Measurements from ENCODE around the gene BSCL2.
A peak's percentile ranks its signal among the peaks of the same experiment; 100 is the strongest.
"Not testable (repeated sequence)": the region's sequence is repeated elsewhere in the genome, so short reads cannot be mapped to it uniquely, and the experiment has no call there.

Gene BSCL2

GRCh38 chr11:62719302-62719978 lies 12.2 kb upstream of the BSCL2 start:
- DNase-seq (ENCODE audit: low read depth) = no peak

- no peak for DNase-seq (ENCODE audit: low read depth)
Measured at GRCh38 chr11:62716816-62717215, 9.6 kb upstream of the BSCL2 start.

DNA sequence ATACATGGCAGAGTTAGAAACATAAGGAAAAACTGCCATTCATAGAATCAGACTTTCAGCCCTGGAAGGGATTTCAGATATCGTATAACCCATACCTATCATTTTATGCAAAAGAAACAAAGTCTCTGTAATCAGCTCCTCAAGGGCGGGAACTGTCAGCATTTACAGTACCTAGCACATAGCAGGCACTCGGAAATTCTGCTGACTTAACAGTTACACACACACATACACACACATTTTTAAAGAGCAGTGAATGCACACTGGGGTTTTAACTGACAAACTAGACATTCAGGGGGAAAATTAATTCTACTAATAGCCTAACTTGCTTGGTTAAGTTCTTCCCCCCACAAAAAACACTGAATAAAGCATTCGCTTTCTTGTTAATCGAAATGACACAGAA lies 9.0 kb upstream of the BSCL2 start:
- no peak for DNase-seq (ENCODE audit: low read depth)

- no peak for DNase-seq (ENCODE audit: low read depth)
Measured at GRCh38 chr11:62715150-62716130, 8.2 kb upstream of the BSCL2 start.

GRCh38 chr11:62713343-62713742 lies 6.1 kb upstream of the BSCL2 start:
- no peak for DNase-seq (ENCODE audit: low read depth)

DNA sequence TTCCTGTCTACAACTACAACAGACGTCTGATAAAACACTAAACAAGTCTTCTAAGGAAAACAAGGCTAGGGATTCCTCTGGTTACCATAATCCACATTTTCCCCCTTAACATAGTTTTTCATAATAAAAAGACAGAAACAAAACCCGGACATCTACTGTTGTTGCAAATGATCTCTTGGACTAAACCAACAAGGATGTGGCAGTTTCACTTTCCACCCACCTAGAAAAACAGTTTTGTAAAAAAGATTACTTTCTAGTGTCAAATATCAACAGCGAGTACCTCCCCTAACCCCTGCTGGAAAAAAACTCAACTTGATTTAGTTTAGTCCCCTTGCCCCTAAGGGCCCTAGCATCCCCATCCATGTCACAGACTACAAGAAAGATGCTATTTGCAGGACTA lies 5.6 kb upstream of the BSCL2 start:
- DNase-seq (ENCODE audit: low read depth) = no peak

DNA sequence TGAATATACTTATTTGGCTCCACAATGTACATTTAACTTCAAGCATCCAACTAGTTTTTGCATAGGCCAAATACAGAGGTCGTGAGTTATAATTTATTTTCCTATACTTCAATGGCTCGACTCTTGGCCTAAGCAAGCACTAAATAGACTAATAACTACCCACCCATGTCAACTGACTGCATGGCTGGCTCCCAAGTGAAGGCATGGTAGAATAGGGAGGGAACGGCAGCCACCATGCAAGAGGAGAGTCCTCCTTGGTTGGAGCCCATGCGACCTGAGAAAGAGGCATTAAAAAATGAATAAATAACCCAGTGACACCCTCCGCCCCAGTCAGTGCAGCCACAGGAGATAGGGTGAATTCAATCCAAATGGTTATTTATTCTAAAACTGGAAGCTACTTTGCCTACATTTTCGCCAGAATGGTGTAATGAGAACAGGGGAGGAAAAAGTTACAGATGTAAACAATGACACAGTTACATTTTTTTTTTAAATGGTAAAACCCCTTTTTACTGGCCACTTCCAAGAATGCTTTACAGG lies 5.1 kb upstream of the BSCL2 start:
- no peak for DNase-seq (ENCODE audit: low read depth)

- peak; percentile 8 for DNase-seq (ENCODE audit: low read depth)
Measured at GRCh38 chr11:62710001-62710345, 2.7 kb upstream of the BSCL2 start.

DNA sequence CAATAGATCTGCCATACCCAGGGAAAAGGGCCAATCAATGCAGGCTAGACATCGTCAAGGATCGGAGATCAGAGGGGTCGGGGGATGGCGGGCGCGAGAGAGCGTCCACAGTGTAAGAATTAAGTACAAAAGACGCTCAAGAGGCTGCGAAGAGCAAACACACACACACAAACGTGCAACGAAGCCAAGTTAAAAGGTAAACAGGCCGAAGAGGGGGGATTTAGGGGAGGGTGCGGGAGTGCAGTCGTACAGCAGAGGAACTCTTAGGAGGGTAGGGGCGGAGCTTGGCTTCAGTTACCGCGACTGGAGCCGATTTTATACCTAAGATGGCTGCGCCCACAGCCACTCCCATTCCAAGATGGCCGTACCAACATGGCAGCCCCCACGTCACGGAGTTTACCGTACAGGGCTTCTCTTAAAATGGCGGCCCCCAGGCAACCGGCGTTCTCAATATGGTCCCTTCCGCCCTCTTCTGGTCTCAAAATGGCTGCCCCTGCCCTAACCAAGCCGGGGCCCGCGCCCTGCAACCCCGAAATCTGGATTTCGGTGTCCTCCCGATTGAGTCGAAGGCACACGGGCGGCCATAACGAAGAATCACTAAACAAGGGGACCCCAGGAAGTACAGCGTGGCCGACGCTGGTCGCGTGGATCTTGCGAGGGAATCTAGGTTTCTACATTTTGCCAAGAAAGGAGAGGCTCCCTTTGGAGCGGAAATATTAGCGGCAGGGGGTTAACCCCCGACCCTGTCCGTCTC lies 2.2 kb upstream of the BSCL2 start:
- peak; percentile 92 for DNase-seq (ENCODE audit: low read depth)

- DNase-seq (ENCODE audit: low read depth) = peak; percentile 21
Measured at GRCh38 chr11:62708793-62709192, 1.6 kb upstream of the BSCL2 start.

DNA sequence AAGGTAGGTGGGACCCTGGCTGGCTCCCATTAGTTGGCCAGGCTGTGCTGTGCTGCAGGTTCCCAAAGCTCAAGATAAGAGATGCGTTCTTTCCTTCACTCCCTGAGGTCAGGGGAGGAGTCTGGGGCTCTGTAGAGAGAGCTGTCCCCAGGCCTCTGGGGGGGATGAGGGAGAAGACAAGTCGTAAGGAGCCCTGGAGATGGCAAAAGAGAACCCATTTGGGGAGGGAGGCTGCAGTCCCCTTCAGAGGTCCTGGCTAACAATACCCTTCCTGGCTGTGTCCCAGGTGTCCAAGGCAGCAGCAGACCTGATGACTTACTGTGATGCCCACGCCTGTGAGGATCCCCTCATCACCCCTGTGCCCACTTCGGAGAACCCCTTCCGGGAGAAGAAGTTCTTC lies 1.2 kb upstream of the BSCL2 start:
- no peak for DNase-seq (ENCODE audit: low read depth)

- no peak for DNase-seq (ENCODE audit: low read depth)
Measured at GRCh38 chr11:62706850-62707247, 375 bp downstream of the BSCL2 start.

DNA sequence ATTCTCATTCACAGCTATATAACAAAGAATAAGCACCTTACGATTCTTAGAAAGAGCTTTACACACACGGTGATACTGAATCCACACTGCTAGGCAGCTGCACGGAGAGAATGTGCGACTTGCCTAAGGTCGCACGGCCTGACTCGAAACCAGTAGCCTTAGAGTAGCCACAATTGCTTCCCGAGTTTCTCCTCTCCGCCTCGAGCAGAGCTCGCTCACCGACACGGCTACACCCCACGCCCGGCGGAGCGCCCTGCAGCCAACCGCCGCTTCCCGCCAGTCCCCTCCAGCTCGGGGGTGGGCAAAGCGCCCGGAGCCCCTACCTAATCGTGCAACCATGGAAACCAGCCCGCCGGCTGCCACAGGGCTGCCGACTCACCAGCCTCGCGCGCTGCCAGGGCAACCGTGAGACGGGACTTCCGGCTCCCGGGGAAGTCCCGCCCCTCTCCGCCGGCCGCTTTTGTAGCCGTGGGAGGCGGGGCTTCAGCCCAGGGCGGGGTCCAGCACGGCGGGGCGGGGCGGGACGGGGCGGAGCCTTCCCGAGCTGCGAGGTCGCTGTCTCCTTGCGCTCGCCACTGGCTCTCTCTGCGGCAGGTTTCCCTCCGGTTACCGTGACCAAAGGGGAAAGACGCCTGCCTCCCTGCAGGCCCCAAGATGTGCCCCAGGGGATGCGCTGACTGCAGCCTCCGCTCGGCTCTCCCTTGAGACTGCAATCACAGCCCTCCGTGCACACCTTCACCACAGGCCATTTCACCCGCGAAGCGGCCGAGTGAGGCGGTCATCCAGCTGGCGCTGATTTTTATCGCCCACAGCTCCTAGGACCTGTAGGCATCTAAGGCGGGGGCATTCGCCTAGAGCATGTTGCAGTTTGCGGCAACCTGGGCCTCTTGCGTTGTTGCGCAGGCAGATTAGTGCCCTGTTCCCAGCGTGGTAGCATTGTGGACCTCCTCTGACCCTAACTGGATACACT lies 1.1 kb downstream of the BSCL2 start:
- peak; percentile 92 for DNase-seq (ENCODE audit: low read depth)

- no peak for DNase-seq (ENCODE audit: low read depth)
Measured at GRCh38 chr11:62705413-62705812, 1.8 kb downstream of the BSCL2 start.

GRCh38 chr11:62703921-62704320 lies 3.3 kb downstream of the BSCL2 start:
- DNase-seq (ENCODE audit: low read depth) = not testable (repeated sequence)

- DNase-seq (ENCODE audit: low read depth) = no peak
Measured at GRCh38 chr11:62702246-62702645, 5.0 kb downstream of the BSCL2 start.

- DNase-seq (ENCODE audit: low read depth) = peak; percentile 64
Measured at GRCh38 chr11:62694455-62695167, 12.6 kb downstream of the BSCL2 start.

- not testable (repeated sequence) for DNase-seq (ENCODE audit: low read depth)
Measured at GRCh38 chr11:62693624-62694023, 13.6 kb downstream of the BSCL2 start.

GRCh38 chr11:62689421-62690183 lies 17.6 kb downstream of the BSCL2 start, which contains the start of gene LRRN4CL:
TSS of gene LRRN4CL (minus strand) at chr11:62689530. CDS start at chr11:62688508, 1,022 bp downstream.
- DNase-seq (ENCODE audit: low read depth) = no peak

- DNase-seq (ENCODE audit: low read depth) = no peak
Measured at GRCh38 chr11:62688491-62688890, 18.7 kb downstream of the BSCL2 start.
